HG03571 (cell line): ENCODE data around the gene SYT7.

Source experiments
- ATAC-seq: cut with Tn5 transposase; IDR thresholded peaks from one replicate; pipeline ENCODE4 v1.9.1; 2021; ENCODE audit not compliant: unreplicated experiment

Gene SYT7

DNA sequence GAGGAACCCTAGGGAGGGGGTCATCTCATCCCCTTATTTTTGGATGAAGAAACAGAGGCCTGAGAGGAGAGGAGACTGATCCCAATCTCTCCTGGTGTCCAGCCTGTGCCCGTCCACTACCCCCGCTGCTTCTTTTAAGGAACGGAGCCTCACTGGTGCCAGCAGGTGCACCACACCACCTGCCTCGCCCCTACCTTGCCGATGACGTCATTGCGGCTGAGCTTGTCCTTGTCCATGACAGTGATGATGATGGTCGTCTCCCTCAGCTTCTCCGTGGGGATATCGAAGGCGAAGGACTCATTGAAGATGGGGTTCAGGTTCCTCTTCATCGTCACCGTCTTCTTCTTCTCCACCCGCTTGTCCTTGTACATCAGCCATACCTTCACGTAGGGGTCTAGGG lies 58.0 kb downstream of the SYT7 start:
- ATAC-seq: no peak

DNA sequence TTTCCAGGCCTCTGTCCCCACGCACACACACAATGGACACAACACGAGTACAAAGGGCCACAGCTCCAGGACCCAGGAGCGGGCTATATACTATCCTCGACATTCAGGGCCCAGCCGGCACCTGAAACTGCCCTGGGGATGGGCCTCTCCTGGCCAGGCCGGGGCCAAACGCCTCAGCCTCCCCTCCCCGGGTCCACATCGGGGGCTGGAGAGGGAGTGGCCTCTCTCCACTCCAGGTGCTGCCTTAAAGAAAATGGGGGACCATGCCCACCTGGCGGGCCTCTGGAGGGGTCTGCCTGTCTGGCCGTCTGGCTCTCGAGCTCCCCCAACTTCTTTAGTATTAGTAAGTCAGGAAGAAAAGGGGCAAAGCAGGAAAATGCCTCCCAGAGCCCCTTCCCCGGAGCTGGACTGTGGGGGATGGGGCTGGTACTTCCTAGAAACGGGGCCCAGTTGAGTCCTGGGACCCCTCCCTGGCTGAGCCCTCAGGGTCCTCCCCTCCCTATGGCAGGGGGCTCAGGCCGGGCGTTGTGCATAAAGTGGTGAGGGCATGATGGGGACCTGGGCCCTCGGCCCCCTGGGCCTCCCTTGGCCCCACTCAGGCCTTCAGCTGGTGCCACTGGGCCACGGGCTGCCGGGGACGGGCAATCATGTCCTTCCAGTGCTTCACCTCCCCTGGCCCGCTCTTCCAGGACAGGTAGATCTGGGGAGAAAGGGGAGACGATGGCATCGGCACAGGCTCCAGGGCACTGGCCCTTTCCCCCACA lies 62.7 kb downstream of the SYT7 start:
- ATAC-seq: no peak

GRCh38 chr11:61516675-61517572 lies 64.0 kb downstream of the SYT7 start:
- ATAC-seq: no peak

GRCh38 chr11:61516191-61516590 lies 64.7 kb downstream of the SYT7 start:
- no peak for ATAC-seq

- ATAC-seq: no peak
Measured at GRCh38 chr11:61515686-61516085, 65.2 kb downstream of the SYT7 start.

- no peak for ATAC-seq
Measured at GRCh38 chr11:61514050-61514917, 66.6 kb downstream of the SYT7 start.

GRCh38 chr11:61513143-61513765 lies 67.6 kb downstream of the SYT7 start:
- no peak for ATAC-seq

GRCh38 chr11:61512435-61512834 lies 68.4 kb downstream of the SYT7 start:
- ATAC-seq: no peak

DNA sequence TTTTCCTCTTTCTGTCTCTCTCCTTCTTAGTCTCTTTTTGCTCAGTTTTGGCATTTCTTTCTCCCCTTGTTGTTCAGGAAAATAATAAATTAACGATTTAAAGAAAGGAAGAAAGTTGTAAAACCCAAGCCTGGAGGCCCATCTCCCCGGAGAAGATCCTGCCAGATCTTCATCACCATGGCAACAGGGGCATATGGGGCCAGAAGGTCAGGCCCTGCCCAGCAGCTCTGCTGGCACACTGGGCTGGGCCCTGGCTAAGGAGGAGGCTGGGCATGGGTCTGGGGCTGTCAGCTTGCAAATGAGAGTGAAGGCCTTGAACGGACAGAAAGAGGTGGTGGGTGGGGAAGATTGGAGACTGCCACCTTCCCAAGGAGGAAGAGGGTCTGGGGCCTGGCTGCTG lies 69.5 kb downstream of the SYT7 start:
- no peak for ATAC-seq

GRCh38 chr11:61510974-61511373 lies 69.9 kb downstream of the SYT7 start:
- no peak for ATAC-seq

- no peak for ATAC-seq
Measured at GRCh38 chr11:61510166-61510919, 70.5 kb downstream of the SYT7 start.

GRCh38 chr11:61509043-61510029 lies 71.5 kb downstream of the SYT7 start:
- ATAC-seq: no peak

DNA sequence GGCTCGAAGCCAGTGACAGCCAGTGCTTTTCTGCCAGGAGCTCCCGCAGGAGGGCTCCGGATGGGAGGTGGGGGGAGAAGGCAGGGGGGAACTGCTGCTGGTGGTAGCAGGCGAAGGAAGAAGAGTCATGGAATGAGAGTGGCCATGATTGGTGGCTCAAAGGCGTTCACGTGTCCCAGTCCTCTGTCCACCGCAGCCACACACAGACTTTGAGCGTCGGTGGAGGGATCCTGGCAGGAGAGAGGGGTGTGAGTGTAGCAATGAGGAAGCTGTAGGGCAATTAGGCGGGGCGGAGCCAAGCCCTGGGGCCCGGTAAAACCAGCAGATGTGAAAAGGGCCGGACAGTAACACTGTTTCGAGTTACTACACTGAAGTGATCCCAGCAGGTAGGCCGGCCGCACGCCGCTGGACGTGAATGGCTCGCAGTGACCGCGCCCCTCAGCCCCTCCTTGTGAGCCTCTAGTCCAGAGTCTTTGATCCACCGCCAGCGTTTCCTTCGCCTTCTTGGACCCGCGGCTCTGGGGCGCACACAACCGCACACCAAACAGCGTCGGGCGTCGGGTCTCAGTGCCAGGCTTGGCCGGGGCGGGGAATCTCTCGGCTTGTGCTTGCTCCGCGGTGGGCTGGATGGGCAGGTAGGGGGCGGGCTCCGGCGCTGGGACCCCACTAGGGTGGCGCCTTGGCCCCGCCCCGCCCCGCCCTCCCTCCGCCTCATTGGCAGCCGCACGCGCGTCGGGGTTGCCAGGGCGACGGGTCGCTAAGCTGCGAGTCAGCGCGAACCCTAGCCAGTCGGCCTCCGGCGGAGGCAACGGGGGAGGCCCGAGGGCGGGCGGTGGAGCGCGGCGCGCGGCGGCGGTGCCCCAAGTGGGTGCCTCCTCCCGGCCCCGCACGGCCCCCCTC lies 72.7 kb downstream of the SYT7 start, which contains the start of gene LRRC10B:
Gene LRRC10B (plus strand): TSS at position 788 of the 900 bp plus-strand sequence. CDS start 250 bp downstream, outside the sequence.
- ATAC-seq: no peak

DNA sequence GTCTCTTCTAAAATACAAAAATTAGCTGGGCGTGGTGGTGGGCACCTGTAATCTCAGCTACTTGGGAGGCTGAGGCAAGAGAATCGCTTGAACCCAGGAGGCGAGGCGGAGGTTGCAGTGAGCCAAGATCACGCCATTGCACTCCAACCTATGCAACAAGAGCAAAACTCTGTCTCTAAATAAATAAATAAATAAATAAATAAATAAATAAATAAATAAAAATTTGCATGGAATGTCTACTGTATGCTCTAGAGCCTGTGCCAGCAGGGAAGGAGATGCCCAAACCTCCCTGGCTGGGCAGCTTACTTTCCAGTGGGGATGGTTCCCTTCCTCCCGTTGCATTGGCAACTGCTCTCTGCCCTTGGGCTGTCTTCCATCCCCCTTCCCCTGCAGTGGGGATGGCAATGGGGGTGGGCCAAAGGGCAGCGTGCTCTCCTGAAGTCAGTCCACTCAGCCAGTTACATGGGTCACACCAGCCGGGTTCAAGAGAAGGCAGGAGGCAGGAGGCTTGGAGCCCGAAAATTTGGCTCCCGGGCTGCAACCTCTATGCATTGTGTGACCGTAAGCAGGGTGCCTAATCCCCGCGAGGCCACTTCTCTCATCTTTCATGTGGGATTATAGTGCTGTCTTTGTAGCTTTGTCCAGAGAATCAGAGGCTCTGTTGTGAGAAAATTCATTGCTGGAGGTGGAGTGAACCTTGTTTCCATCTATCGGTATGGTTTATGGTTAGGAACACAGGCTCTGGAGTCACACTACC lies 73.7 kb downstream of the SYT7 start:
- no peak for ATAC-seq

DNA sequence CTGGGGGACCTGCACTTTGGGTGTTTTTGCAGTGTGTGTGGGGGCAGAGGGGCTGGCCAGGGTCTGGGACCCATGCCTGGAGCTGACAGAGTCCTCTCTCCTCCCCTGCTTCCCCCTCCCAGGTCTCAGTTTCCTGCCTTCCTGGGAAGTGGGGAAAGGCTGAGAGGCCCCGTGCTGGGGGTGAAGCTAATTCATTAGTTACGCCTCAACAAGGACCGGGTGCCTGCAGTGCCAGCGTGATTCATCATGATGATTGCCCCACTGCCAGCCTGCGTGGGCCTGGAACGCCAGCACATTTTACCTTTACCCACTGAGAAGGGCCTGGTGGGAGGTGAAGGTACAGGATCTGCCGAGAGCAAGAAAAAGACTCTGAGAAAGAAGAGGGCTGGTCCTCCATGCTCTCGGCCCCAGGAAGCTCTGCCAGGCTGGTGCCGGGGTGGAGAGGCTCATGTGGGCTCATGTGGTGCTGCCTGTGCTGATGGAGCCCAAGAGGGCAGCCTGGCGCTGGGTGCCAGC lies 75.2 kb downstream of the SYT7 start:
- ATAC-seq: no peak

DNA sequence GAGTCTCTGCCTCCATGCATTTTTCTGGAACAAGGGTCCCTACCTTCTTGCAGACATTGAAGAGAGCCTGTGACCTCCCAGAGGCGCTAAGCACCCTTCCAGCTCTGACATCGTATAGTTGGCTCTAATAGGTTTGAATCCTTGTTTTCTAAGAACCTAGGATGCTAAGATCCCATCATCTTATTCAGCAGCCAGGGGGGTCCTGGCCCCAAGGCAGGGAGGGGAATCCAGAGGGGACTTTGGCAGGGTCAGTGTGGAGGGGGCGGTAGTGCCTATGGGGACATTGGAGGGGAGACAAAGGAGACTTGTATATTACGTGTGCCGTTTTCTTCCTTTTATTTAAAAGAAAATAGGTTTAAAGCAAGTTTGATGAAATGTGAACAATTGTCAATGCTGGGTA lies 75.8 kb downstream of the SYT7 start:
- ATAC-seq: no peak
